IMR-90 (cell line): Measurements from ENCODE around the gene MAPRE2. TPM values are rescaled to one million over a fixed set of nuclear protein-coding genes. Genes with fewer than 3 reads are reported as not detected.

Experiments
- ATAC-seq: fragments of 200-7000 bp; cut with Tn5 transposase; 2 replicates; pipeline ENCODE4 v1.9.1; 2020; ENCODE audit warnings: low read depth, mild to moderate bottlenecking, moderate library complexity
- BruUV-seq: library from RNA; stranded (reverse); fragments of 400-500 nt; replicated peaks from 2 replicates; lab custom pipeline; 2021; lab: Mats Ljungman, UMichigan
- CTCF ChIA-PET: fragments of 300-600 bp; formaldehyde crosslinking; extraction: SDS; loops from one replicate; lab custom pipeline; 2021; ENCODE audit warnings: antibody characterized with exemption; lab: Yijun Ruan, JAX
- POLR2A ChIA-PET: fragments of 300-600 bp; sonication (Branson Sonifier 250); formaldehyde crosslinking; loops from one replicate; lab custom pipeline; 2022; ENCODE audit warnings: antibody characterized with exemption; ENCODE audit not compliant: unreplicated experiment; lab: Charles Lee
- DNase-seq: peaks from one replicate; pipeline ENCODE4 v3.0.0; 2013
- H2AFZ ChIP-seq: replicated peaks from 2 replicates; pipeline ENCODE3; 2013; ENCODE audit warnings: low read length, mild to moderate bottlenecking; ENCODE audit not compliant: poor library complexity
- H2AK5ac ChIP-seq: 2 replicates; pipeline ENCODE4 v1.6.1; 2013; ENCODE audit warnings: low read depth, low read length, inconsistent platforms
- H2AK9ac ChIP-seq: replicated peaks from 2 replicates; pipeline ENCODE3; 2013; ENCODE audit warnings: mild to moderate bottlenecking, low read depth, low read length, moderate library complexity; ENCODE audit not compliant: poor library complexity
- H2BK120ac ChIP-seq: 2 replicates; pipeline ENCODE4 v1.6.1; 2013; ENCODE audit warnings: low read depth, low read length, inconsistent platforms
- H2BK15ac ChIP-seq: 3 replicates; pipeline ENCODE4 v1.6.1; 2013; ENCODE audit warnings: low read depth, low read length, inconsistent platforms
- H2BK20ac ChIP-seq: 2 replicates; pipeline ENCODE4 v1.6.1; 2013; ENCODE audit warnings: low read depth, mild to moderate bottlenecking, inconsistent platforms, low read length, moderate library complexity
- H2BK5ac ChIP-seq: 2 replicates; pipeline ENCODE4 v1.6.1; 2013; ENCODE audit warnings: mild to moderate bottlenecking, low read depth, low read length, inconsistent platforms; ENCODE audit not compliant: poor library complexity, severe bottlenecking
- H3K14ac ChIP-seq: replicated peaks from 2 replicates; pipeline ENCODE4 v1.6.1; 2013; ENCODE audit warnings: low read depth, low read length, inconsistent platforms
- H3K18ac ChIP-seq: 2 replicates; pipeline ENCODE4 v1.6.1; 2013; ENCODE audit warnings: low read depth, low read length, control low read depth
- H3K23ac ChIP-seq: 2 replicates; pipeline ENCODE4 v1.6.1; 2013; ENCODE audit warnings: low read depth, low read length, inconsistent platforms
- H3K27ac ChIP-seq: 2 replicates; pipeline ENCODE4 v1.5.1; 2013; ENCODE audit warnings: mild to moderate bottlenecking, control low read depth, low read length; ENCODE audit not compliant: insufficient read depth
- H3K27me3 ChIP-seq: 2 replicates; pipeline ENCODE4 v1.6.1; 2013; ENCODE audit warnings: low read length; ENCODE audit not compliant: control insufficient read depth, insufficient read depth
- H3K36me3 ChIP-seq: 2 replicates; pipeline ENCODE4 v1.6.1; 2013; ENCODE audit warnings: low read length, mixed read lengths; ENCODE audit not compliant: control insufficient read depth, insufficient read depth
- H3K4ac ChIP-seq: 2 replicates; pipeline ENCODE4 v1.6.1; 2013; ENCODE audit warnings: low read depth, low read length, inconsistent platforms
- H3K4me1 ChIP-seq: 2 replicates; pipeline ENCODE4 v1.6.1; 2013; ENCODE audit warnings: low read length, mixed read lengths; ENCODE audit not compliant: control insufficient read depth, insufficient read depth
- H3K4me2 ChIP-seq: 2 replicates; pipeline ENCODE4 v1.6.1; 2013; ENCODE audit warnings: low read depth, mild to moderate bottlenecking, control low read depth, low read length, moderate library complexity
- H3K4me3 ChIP-seq: 2 replicates; pipeline ENCODE4 v1.5.1; 2013; ENCODE audit warnings: low read depth, mild to moderate bottlenecking, control low read depth, low read length, moderate library complexity; ENCODE audit not compliant: insufficient read depth
- H3K56ac ChIP-seq: 2 replicates; pipeline ENCODE4 v1.6.1; 2013; ENCODE audit warnings: low read length, inconsistent platforms; ENCODE audit not compliant: insufficient read depth; ENCODE audit errors: extremely low read depth
- H3K79me1 ChIP-seq, 2 experiments: 2 replicates each; pipeline ENCODE4 v1.6.1; 2013; ENCODE audit warnings: low read length in 2 of 2, inconsistent platforms in 1 of 2, low read depth in 1 of 2
- H3K9ac ChIP-seq: 2 replicates; pipeline ENCODE4 v1.6.1; 2013; ENCODE audit warnings: low read depth, low read length, control low read depth
- H3K9me1 ChIP-seq: 2 replicates; pipeline ENCODE4 v1.6.1; 2013; ENCODE audit warnings: low read length, inconsistent platforms; ENCODE audit not compliant: insufficient read depth
- H3K9me3 ChIP-seq: 2 replicates; pipeline ENCODE4 v1.6.1; 2013; ENCODE audit warnings: low read length; ENCODE audit not compliant: control insufficient read depth, insufficient read depth
- H4K20me1 ChIP-seq: 2 replicates; pipeline ENCODE4 v1.6.1; 2013; ENCODE audit warnings: low read length, inconsistent platforms; ENCODE audit not compliant: insufficient read depth
- H4K5ac ChIP-seq: 2 replicates; pipeline ENCODE4 v1.6.1; 2013; ENCODE audit warnings: mild to moderate bottlenecking, low read depth, low read length, control low read depth
- H4K8ac ChIP-seq, 2 experiments: 2 replicates each; pipeline ENCODE4 v1.6.1; 2013; ENCODE audit warnings: low read depth in 2 of 2, low read length in 2 of 2, control low read depth in 1 of 2, inconsistent platforms in 1 of 2
- H4K91ac ChIP-seq: 2 replicates; pipeline ENCODE4 v1.6.1; 2013; ENCODE audit warnings: low read depth, low read length, inconsistent platforms; ENCODE audit not compliant: insufficient read depth
- CEBPB ChIP-seq: IDR thresholded peaks from 2 replicates; pipeline ENCODE4 v1.6.1; 2012; ENCODE audit warnings: low read depth, low read length, improper control_type of control experiment
- CTCF ChIP-seq: conservative IDR thresholded peaks from 2 replicates; pipeline ENCODE4 v1.5.1; 2012; ENCODE audit warnings: mild to moderate bottlenecking, low read depth, low read length, improper control_type of control experiment
- MXI1 ChIP-seq: IDR thresholded peaks from 2 replicates; pipeline ENCODE4 v1.6.1; 2012; ENCODE audit warnings: low read depth, mild to moderate bottlenecking, low read length, moderate library complexity, borderline replicate concordance
- RAD21 ChIP-seq: IDR thresholded peaks from 2 replicates; pipeline ENCODE4 v1.6.1; 2012; ENCODE audit warnings: low read length, improper control_type of control experiment
- RFX5 ChIP-seq: IDR thresholded peaks from 2 replicates; pipeline ENCODE4 v1.8.0; 2012; ENCODE audit warnings: low read depth, mild to moderate bottlenecking, low read length, moderate library complexity
- dilution Hi-C: fragments of 300-500 bp; cut with HindIII; formaldehyde crosslinking; loops from one replicate; pipeline ENCODE4 v1.14.3; 2018; ENCODE audit warnings: low sequenced_read_pairs; ENCODE audit not compliant: unreplicated experiment
- in situ Hi-C: fragments of 300-500 bp; cut with MboI; formaldehyde crosslinking; loops from 3 replicates; pipeline ENCODE4 v1.14.3; 2019; ENCODE audit warnings: low sequenced_read_pairs, inconsistent platforms, mixed read lengths
- intact Hi-C: fragments of 100-400 bp; cut with micrococcal nuclease; formaldehyde crosslinking; loops from 2 replicates; pipeline ENCODE4 v1.10.0; 2022
- polyA plus RNA-seq, 3 experiments: library from polyadenylated mRNA; depleted of rRNA; stranded (reverse); fragments of >200 nt; gene quantifications; 2 replicates each; pipeline ENCODE4 v1.2.3, GENCODE V29; 2012; ENCODE audit warnings: low replicate concordance in 1 of 3
- total RNA-seq: library from RNA; depleted of rRNA; stranded (reverse); fragments of >200 nt; gene quantifications from 2 replicates; pipeline ENCODE4 v1.2.3, GENCODE V29; 2012

Gene MAPRE2
- total and polyA plus RNA-seq, 2 of the 4 experiments (the other 2 are of a cell fraction): 19.6 to 23.8 TPM

DNA sequence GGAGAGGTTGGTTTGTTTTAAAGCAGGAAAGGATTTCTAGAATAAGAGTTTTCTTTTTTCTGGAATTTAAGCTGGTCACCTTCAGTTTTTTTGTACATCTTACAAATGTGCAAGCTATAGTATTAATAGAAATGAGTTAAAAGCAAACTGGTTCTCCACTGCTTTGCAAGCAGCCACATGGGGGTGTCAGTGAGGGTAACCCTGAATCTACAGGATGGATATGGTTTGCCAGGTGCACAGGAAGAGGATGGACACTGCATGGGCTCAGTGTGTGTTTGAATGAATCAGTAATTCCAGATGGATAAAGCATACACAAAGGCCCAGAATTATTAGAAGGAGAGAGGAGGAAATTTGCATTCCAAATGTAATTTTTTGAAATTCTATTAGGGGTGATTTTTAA, 89.0 kb downstream of the MAPRE2 start:
- no peaks in the 10 kb centered on the region for H3K4me1 ChIP-seq
- ATAC-seq (no peak), DNase-seq (no peak)
- no peak for TF ChIP-seq CTCF
- no peak for TF ChIP-seq CEBPB
- no peak for TF ChIP-seq RAD21
- no peak for TF ChIP-seq MXI1
- TF ChIP-seq RFX5: no peak
- H3K56ac ChIP-seq: no peak overlapping the region
- H4K5ac ChIP-seq: no peak overlapping the region
- H4K8ac ChIP-seq: no peak overlapping the region
- no TSS peak for BruUV-seq
- no peaks in the 10 kb centered on the region; the same call in 1 of the 2 replicates for H3K9me1 ChIP-seq
- H3K4ac ChIP-seq: no peak overlapping the region
- dilution Hi-C loops: no loop called here
- H3K14ac ChIP-seq: no peak overlapping the region
- H2AK9ac ChIP-seq: no peak overlapping the region
- H3K4me3 ChIP-seq: no peak overlapping the region
- H3K9me3 ChIP-seq: no peaks in the 10 kb centered on the region
- ChIA-PET POLR2A (no interaction called here), CTCF (no interaction called here)
- no peak overlapping the region for H3K27ac ChIP-seq
- H3K4me2 ChIP-seq: no peak overlapping the region
- H2BK5ac ChIP-seq: no peak overlapping the region
- H3K27me3 ChIP-seq: no peaks in the 10 kb centered on the region
- no peak overlapping the region for H3K18ac ChIP-seq
- H2BK15ac ChIP-seq: no peak overlapping the region
- no peak overlapping the region for H2AK5ac ChIP-seq
- no peak overlapping the region for H3K23ac ChIP-seq
- H2AFZ ChIP-seq: no peak overlapping the region
- H3K36me3 ChIP-seq: peaks cover 4% of the 10 kb centered on the region; the same call in 1 of the 2 replicates
- no peaks in the 10 kb centered on the region for H3K79me1 ChIP-seq
- in situ Hi-C loops: no loop called here
- H4K91ac ChIP-seq: no peak overlapping the region
- intact Hi-C loops: no loop called here
- H3K9ac ChIP-seq: no peak overlapping the region
- H4K20me1 ChIP-seq: no peaks in the 10 kb centered on the region
- H2BK20ac ChIP-seq: no peak overlapping the region
- no peak overlapping the region for H2BK120ac ChIP-seq
